GM21367 (cell line): ENCODE results near the gene RNPS1.
"Not testable (repeated sequence)": the region's sequence is repeated elsewhere in the genome, so short reads cannot be mapped to it uniquely, and the experiment has no call there.

Experiments
- ATAC-seq: cut with Tn5 transposase; IDR thresholded peaks from one replicate; pipeline ENCODE4 v1.9.1; 2021; ENCODE audit not compliant: unreplicated experiment

The RNPS1 gene

GRCh38 chr16:2258530-2258929 is 9.4 kb downstream of the RNPS1 start:
- ATAC-seq = not testable (repeated sequence)

- no peak for ATAC-seq
Observed at GRCh38 chr16:2257726-2258125, 10.2 kb downstream of the RNPS1 start.

- ATAC-seq = no peak
Observed at GRCh38 chr16:2256531-2257140, 11.3 kb downstream of the RNPS1 start.

GRCh38 chr16:2253293-2253692 is 14.6 kb downstream of the RNPS1 start:
- ATAC-seq = no peak

GRCh38 chr16:2252806-2253148 is 15.1 kb downstream of the RNPS1 start:
- ATAC-seq = no peak

- peak; percentile 80 for ATAC-seq
Observed at GRCh38 chr16:2251296-2252111, 16.4 kb downstream of the RNPS1 start, which contains the start of gene ECI1. Gene ECI1, minus strand, starts transcription at chr16:2251587. Its CDS starts 21 bp downstream, at chr16:2251566.

GRCh38 chr16:2250652-2251295 is 17.2 kb downstream of the RNPS1 start:
- no peak for ATAC-seq

GRCh38 chr16:2246301-2246885 is 21.5 kb downstream of the RNPS1 start:
- ATAC-seq = no peak

- no peak for ATAC-seq
Observed at GRCh38 chr16:2244926-2245795, 22.8 kb downstream of the RNPS1 start.

GRCh38 chr16:2244301-2244700 is 23.6 kb downstream of the RNPS1 start:
- no peak for ATAC-seq

- ATAC-seq = no peak
Observed at GRCh38 chr16:2243781-2244180, 24.1 kb downstream of the RNPS1 start.

GRCh38 chr16:2243031-2243528 is 24.8 kb downstream of the RNPS1 start:
- no peak for ATAC-seq

- ATAC-seq = no peak
Observed at GRCh38 chr16:2242598-2242997, 25.3 kb downstream of the RNPS1 start.

GRCh38 chr16:2240331-2240730 is 27.6 kb downstream of the RNPS1 start:
- ATAC-seq = not testable (repeated sequence)

- no peak for ATAC-seq
Observed at GRCh38 chr16:2238838-2239675, 28.9 kb downstream of the RNPS1 start.

- ATAC-seq = no peak
Observed at GRCh38 chr16:2238150-2238837, 29.6 kb downstream of the RNPS1 start.

GRCh38 chr16:2237493-2238149 is 30.3 kb downstream of the RNPS1 start:
- no peak for ATAC-seq

- no peak for ATAC-seq
Observed at GRCh38 chr16:2237102-2237482, 30.8 kb downstream of the RNPS1 start.
